ENCODE results near the gene GRAMD1B. TPM values are rescaled to one million over a fixed set of nuclear protein-coding genes. Genes with fewer than 3 reads are reported as not detected.

Gene GRAMD1B
- total and polyA plus RNA-seq, 4 donors: 0.29 to 2.6 (median 1.3) TPM

DNA sequence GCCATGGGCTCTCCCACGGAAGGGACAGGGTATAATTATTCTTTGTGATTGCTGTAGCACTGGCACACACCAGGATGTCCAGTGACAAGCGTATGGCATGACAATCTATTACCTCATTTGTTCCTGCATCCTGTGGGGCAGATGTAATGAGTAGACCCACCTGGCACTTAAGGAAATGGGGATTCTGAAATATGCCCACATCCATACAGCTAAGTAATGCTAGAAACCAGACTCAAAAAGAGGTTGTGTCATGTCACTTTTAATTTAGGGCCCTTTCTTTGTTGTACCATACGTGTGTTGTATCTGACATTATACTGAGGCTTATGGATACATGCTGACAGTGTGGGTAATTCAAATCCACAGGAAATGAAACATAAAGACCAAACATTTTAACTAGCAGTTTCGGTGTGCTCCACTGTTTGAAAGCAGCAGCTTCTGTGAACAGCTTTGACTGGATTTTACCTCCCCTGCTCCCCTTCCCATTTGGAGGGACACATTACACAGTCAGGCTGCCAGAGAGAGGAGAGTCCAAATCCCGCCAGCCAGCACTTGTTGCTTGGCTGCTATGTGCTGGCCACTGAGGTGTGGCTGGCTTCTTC, 21.2 kb downstream of the GRAMD1B start:
- no peaks in the 10 kb centered on the region for H3K4me1 ChIP-seq (ENCODE audit: control insufficient read depth in 4 of 4, insufficient read depth in 4 of 4, low read length in 3 of 4)

DNA sequence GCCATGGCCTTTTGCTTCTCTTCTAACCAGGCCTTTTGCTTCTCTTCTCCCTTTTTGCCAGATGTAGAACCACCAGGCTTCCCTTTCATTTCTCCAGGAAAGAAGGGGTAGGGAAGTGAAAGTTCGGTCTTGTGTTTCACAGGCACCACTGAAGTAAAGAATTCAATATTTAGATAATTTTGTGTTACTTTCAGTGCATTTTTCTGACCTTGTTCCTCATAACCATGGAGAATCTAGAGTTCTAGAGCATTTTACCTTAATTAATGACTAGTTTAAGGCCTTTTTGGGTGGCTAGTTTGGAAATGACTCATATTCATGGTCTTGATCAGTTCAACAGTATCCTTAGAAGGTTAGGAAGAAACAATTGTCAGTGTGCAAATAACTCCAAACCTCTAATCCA, 22.7 kb downstream of the GRAMD1B start:
- Histone ChIP-seq H3K4me3 (ENCODE audit: low read depth in 1 of 3, low read length in 3 of 3) (no peak overlapping the region), H3K9me3 (ENCODE audit: control insufficient read depth in 4 of 4, low read length in 3 of 4) (no peaks in the 10 kb centered on the region), H3K27ac (ENCODE audit: low read depth in 1 of 2, low read length in 2 of 2) (no peak overlapping the region), H3K4me1 (ENCODE audit: control insufficient read depth in 4 of 4, insufficient read depth in 4 of 4, low read length in 3 of 4) (no peaks in the 10 kb centered on the region), H3K36me3 (ENCODE audit: control insufficient read depth in 4 of 4, insufficient read depth in 3 of 4, low read depth in 1 of 4, low read length in 3 of 4) (no peaks in the 10 kb centered on the region), H3K27me3 (ENCODE audit: control insufficient read depth in 4 of 4, insufficient read depth in 4 of 4, low read length in 3 of 4) (peaks cover 0 to 3% (median 0%) of the 10 kb centered on the region in 4 donors), H3K9ac (ENCODE audit: low read depth in 1 of 2, low read length in 2 of 2) (no peak overlapping the region)
- no peak for DNase-seq (ENCODE audit: low spot score)
- TF ChIP-seq EGR1 (IDR thresholded peaks at IDR 0.05; ENCODE audit: low read depth in 2 of 2): no peak
- TF ChIP-seq, protein P1, sequence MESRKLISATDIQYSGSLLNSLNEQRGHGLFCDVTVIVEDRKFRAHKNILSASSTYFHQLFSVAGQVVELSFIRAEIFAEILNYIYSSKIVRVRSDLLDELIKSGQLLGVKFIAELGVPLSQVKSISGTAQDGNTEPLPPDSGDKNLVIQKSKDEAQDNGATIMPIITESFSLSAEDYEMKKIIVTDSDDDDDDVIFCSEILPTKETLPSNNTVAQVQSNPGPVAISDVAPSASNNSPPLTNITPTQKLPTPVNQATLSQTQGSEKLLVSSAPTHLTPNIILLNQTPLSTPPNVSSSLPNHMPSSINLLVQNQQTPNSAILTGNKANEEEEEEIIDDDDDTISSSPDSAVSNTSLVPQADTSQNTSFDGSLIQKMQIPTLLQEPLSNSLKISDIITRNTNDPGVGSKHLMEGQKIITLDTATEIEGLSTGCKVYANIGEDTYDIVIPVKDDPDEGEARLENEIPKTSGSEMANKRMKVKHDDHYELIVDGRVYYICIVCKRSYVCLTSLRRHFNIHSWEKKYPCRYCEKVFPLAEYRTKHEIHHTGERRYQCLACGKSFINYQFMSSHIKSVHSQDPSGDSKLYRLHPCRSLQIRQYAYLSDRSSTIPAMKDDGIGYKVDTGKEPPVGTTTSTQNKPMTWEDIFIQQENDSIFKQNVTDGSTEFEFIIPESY (IDR thresholded peaks at IDR 0.05): no peak
- TF ChIP-seq, protein P2, sequence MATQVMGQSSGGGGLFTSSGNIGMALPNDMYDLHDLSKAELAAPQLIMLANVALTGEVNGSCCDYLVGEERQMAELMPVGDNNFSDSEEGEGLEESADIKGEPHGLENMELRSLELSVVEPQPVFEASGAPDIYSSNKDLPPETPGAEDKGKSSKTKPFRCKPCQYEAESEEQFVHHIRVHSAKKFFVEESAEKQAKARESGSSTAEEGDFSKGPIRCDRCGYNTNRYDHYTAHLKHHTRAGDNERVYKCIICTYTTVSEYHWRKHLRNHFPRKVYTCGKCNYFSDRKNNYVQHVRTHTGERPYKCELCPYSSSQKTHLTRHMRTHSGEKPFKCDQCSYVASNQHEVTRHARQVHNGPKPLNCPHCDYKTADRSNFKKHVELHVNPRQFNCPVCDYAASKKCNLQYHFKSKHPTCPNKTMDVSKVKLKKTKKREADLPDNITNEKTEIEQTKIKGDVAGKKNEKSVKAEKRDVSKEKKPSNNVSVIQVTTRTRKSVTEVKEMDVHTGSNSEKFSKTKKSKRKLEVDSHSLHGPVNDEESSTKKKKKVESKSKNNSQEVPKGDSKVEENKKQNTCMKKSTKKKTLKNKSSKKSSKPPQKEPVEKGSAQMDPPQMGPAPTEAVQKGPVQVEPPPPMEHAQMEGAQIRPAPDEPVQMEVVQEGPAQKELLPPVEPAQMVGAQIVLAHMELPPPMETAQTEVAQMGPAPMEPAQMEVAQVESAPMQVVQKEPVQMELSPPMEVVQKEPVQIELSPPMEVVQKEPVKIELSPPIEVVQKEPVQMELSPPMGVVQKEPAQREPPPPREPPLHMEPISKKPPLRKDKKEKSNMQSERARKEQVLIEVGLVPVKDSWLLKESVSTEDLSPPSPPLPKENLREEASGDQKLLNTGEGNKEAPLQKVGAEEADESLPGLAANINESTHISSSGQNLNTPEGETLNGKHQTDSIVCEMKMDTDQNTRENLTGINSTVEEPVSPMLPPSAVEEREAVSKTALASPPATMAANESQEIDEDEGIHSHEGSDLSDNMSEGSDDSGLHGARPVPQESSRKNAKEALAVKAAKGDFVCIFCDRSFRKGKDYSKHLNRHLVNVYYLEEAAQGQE (IDR thresholded peaks at IDR 0.05): no peak
- WGBS: 84% methylated on average over 1 of the region's 1 CpG

More for the DNA sequence above, 21.2 kb downstream of the GRAMD1B start:
- TF ChIP-seq HNF4A (conservative IDR thresholded peaks at IDR 0.05) (no peak), JUND (IDR thresholded peaks at IDR 0.05) (no peak), TAF1 (conservative IDR thresholded peaks at IDR 0.05) (no peak)
- no peak for DNase-seq (ENCODE audit: low spot score)
- H3K27me3 ChIP-seq (ENCODE audit: control insufficient read depth in 4 of 4, insufficient read depth in 4 of 4, low read length in 3 of 4): peaks cover 0 to 3% (median 0%) of the 10 kb centered on the region in 4 donors
- no peak overlapping the region for H3K9ac ChIP-seq (ENCODE audit: low read depth in 1 of 2, low read length in 2 of 2)
- 82% methylated on average over 5 of the region's 5 CpGs for WGBS
- no peaks in the 10 kb centered on the region for H3K36me3 ChIP-seq (ENCODE audit: control insufficient read depth in 4 of 4, insufficient read depth in 3 of 4, low read depth in 1 of 4, low read length in 3 of 4)
- no peak overlapping the region for H3K4me3 ChIP-seq (ENCODE audit: low read depth in 1 of 3, low read length in 3 of 3)
- no peaks in the 10 kb centered on the region for H3K9me3 ChIP-seq (ENCODE audit: control insufficient read depth in 4 of 4, low read length in 3 of 4)
- no peak overlapping the region for H3K27ac ChIP-seq (ENCODE audit: low read depth in 1 of 2, low read length in 2 of 2)

DNA sequence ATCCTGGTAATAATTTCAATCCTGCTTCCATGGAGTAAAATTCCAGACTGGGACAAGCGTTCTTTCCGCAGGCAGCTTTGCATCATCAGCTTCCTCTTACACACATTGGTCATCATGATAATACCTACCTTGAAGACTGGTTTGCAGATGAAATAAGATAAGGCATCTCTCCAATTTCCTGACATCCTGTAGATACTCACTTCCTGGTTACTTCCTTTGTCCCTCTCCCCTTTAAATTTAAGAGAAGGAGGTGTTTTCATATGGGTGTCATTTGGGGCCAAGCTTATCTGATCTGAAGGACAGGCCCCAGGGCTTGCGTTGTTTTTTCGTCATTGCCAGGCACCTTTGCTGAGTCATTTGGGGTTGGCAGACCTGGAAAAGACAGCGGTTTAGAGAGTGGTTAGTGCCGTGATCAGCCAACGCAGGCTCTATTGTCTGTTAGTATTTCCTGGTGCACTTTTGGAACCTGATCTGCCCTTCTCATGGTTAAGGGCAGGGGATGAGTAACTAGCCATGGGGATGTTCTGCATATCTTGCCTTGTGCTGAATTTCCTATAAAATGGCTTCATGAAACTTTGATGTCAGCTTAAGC, 24.1 kb downstream of the GRAMD1B start:
- H3K36me3 ChIP-seq (ENCODE audit: control insufficient read depth in 4 of 4, insufficient read depth in 3 of 4, low read depth in 1 of 4, low read length in 3 of 4): no peaks in the 10 kb centered on the region
- no peak for DNase-seq (ENCODE audit: low spot score)
- no peaks in the 10 kb centered on the region for H3K4me1 ChIP-seq (ENCODE audit: control insufficient read depth in 4 of 4, insufficient read depth in 4 of 4, low read length in 3 of 4)
- no peak overlapping the region for H3K9ac ChIP-seq (ENCODE audit: low read depth in 1 of 2, low read length in 2 of 2)
- no peaks in the 10 kb centered on the region for H3K9me3 ChIP-seq (ENCODE audit: control insufficient read depth in 4 of 4, low read length in 3 of 4)
- no peak overlapping the region for H3K27ac ChIP-seq (ENCODE audit: low read depth in 1 of 2, low read length in 2 of 2)
- H3K4me3 ChIP-seq (ENCODE audit: low read depth in 1 of 3, low read length in 3 of 3): no peak overlapping the region
- H3K27me3 ChIP-seq (ENCODE audit: control insufficient read depth in 4 of 4, insufficient read depth in 4 of 4, low read length in 3 of 4): peaks cover 0 to 3% (median 0%) of the 10 kb centered on the region in 4 donors
- WGBS: 64% methylated on average over 7 of the region's 7 CpGs
- TF ChIP-seq, protein P1 (IDR thresholded peaks at IDR 0.05): no peak
- TF ChIP-seq JUND (IDR thresholded peaks at IDR 0.05) (no peak), HNF4A (conservative IDR thresholded peaks at IDR 0.05) (no peak), TAF1 (conservative IDR thresholded peaks at IDR 0.05) (no peak), RAD21 (IDR thresholded peaks at IDR 0.05) (no peak), SP1 (IDR thresholded peaks at IDR 0.05) (no peak), NR2F2 (IDR thresholded peaks at IDR 0.05) (no peak), RXRA (IDR thresholded peaks at IDR 0.05) (no peak), FOXA1 (IDR thresholded peaks at IDR 0.05) (no peak), EGR1 (IDR thresholded peaks at IDR 0.05; ENCODE audit: low read depth in 2 of 2) (no peak)
- TF ChIP-seq, protein P3, sequence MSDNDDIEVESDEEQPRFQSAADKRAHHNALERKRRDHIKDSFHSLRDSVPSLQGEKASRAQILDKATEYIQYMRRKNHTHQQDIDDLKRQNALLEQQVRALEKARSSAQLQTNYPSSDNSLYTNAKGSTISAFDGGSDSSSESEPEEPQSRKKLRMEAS (IDR thresholded peaks at IDR 0.05): no peak
- TF ChIP-seq, protein P4, sequence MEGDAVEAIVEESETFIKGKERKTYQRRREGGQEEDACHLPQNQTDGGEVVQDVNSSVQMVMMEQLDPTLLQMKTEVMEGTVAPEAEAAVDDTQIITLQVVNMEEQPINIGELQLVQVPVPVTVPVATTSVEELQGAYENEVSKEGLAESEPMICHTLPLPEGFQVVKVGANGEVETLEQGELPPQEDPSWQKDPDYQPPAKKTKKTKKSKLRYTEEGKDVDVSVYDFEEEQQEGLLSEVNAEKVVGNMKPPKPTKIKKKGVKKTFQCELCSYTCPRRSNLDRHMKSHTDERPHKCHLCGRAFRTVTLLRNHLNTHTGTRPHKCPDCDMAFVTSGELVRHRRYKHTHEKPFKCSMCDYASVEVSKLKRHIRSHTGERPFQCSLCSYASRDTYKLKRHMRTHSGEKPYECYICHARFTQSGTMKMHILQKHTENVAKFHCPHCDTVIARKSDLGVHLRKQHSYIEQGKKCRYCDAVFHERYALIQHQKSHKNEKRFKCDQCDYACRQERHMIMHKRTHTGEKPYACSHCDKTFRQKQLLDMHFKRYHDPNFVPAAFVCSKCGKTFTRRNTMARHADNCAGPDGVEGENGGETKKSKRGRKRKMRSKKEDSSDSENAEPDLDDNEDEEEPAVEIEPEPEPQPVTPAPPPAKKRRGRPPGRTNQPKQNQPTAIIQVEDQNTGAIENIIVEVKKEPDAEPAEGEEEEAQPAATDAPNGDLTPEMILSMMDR (IDR thresholded peaks at IDR 0.05; ENCODE audit: low read depth, low read length, missing input control): no peak

Data from liver (tissue), 9 donors.